Measurements from ENCODE around the gene ZNF740.

DNA sequence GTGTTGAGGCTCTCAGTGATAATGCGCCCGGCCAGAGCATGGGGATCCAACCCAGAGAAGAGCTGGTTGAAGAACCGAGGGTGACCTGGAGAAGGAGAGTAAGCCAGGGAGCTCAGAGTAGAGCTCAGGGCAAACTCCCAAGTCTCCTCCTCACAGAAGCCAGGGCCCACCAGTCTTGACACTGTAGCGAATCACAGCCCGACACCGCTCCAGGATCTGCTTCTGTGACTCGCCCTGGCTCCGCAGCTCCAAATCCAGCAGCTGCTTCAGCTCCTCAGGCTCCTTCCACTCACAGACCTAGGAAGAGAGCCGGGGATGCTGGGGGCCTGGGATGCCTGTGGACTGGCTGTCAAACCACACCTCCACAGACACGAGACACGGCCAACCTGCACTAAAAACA is 8.2 kb upstream of the ZNF740 start:
- TF ChIP-seq, protein P1, sequence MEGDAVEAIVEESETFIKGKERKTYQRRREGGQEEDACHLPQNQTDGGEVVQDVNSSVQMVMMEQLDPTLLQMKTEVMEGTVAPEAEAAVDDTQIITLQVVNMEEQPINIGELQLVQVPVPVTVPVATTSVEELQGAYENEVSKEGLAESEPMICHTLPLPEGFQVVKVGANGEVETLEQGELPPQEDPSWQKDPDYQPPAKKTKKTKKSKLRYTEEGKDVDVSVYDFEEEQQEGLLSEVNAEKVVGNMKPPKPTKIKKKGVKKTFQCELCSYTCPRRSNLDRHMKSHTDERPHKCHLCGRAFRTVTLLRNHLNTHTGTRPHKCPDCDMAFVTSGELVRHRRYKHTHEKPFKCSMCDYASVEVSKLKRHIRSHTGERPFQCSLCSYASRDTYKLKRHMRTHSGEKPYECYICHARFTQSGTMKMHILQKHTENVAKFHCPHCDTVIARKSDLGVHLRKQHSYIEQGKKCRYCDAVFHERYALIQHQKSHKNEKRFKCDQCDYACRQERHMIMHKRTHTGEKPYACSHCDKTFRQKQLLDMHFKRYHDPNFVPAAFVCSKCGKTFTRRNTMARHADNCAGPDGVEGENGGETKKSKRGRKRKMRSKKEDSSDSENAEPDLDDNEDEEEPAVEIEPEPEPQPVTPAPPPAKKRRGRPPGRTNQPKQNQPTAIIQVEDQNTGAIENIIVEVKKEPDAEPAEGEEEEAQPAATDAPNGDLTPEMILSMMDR (IDR thresholded peaks at IDR 0.05) = no peak
- no peak for TF ChIP-seq POLR2AphosphoS5 (IDR thresholded peaks at IDR 0.05; ENCODE audit: low read depth, low read length)
- no peak for TF ChIP-seq SIN3A (IDR thresholded peaks at IDR 0.05; ENCODE audit: borderline replicate concordance, insufficient read depth, low read depth, low read length)
- TF ChIP-seq, protein P2, sequence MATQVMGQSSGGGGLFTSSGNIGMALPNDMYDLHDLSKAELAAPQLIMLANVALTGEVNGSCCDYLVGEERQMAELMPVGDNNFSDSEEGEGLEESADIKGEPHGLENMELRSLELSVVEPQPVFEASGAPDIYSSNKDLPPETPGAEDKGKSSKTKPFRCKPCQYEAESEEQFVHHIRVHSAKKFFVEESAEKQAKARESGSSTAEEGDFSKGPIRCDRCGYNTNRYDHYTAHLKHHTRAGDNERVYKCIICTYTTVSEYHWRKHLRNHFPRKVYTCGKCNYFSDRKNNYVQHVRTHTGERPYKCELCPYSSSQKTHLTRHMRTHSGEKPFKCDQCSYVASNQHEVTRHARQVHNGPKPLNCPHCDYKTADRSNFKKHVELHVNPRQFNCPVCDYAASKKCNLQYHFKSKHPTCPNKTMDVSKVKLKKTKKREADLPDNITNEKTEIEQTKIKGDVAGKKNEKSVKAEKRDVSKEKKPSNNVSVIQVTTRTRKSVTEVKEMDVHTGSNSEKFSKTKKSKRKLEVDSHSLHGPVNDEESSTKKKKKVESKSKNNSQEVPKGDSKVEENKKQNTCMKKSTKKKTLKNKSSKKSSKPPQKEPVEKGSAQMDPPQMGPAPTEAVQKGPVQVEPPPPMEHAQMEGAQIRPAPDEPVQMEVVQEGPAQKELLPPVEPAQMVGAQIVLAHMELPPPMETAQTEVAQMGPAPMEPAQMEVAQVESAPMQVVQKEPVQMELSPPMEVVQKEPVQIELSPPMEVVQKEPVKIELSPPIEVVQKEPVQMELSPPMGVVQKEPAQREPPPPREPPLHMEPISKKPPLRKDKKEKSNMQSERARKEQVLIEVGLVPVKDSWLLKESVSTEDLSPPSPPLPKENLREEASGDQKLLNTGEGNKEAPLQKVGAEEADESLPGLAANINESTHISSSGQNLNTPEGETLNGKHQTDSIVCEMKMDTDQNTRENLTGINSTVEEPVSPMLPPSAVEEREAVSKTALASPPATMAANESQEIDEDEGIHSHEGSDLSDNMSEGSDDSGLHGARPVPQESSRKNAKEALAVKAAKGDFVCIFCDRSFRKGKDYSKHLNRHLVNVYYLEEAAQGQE (IDR thresholded peaks at IDR 0.05; ENCODE audit: insufficient read depth in 1 of 2, low read depth in 2 of 2, low read length in 1 of 2) = no peak

Data from Panc1 (cell line).